ENCODE data around the gene TM6SF1.
A peak's percentile ranks its signal among the peaks of the same experiment; 100 is the strongest.
"Not testable (repeated sequence)": the region's sequence is repeated elsewhere in the genome, so short reads cannot be mapped to it uniquely, and the experiment has no call there.

The TM6SF1 gene

DNA sequence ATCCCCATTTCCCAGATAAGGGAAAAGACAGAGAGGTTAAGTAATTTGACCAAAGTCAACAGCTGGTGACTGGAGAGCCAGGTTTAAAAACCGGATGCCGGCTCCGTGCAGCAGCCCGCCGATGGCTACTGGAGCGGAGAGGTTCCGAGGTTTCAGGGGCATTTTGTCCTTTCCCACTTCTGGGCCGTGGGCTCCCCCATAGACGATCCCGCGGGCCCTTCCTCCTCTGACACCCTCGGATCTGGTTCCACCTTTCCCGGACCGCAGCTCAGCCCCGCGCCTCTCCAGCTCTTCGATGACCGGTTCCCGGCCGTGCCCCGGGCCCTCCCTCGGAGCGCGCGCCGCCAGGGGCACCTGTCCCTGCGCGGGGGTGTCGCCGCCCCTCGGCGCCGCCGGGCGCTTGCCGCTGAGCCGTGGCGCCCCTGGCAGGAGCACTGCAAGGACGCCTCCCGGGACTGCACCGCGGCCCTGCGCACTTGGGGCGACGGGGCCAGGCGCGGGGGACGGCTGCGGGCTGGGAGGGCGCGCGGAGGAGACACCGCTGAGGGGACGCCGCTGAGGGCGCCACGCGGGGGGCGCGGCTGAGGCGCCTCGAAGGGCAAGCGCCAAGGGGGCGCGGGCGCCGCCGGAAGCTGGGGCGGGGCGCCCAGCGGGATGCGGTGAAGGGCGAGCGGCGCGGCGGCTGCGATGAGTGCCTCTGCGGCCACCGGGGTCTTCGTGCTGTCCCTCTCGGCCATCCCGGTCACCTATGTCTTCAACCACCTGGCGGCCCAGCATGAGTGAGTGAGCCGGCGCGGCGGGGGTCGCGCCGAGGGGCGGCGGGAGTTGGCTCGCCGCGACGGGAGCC lies at the start of gene TM6SF1:
Gene TM6SF1, plus strand, starts transcription at position 652 of the 847 bp plus-strand sequence. Its CDS starts 36 bp downstream, at position 688.
- DNase-seq (ENCODE audit: low spot score), result peak; percentile 44

DNA sequence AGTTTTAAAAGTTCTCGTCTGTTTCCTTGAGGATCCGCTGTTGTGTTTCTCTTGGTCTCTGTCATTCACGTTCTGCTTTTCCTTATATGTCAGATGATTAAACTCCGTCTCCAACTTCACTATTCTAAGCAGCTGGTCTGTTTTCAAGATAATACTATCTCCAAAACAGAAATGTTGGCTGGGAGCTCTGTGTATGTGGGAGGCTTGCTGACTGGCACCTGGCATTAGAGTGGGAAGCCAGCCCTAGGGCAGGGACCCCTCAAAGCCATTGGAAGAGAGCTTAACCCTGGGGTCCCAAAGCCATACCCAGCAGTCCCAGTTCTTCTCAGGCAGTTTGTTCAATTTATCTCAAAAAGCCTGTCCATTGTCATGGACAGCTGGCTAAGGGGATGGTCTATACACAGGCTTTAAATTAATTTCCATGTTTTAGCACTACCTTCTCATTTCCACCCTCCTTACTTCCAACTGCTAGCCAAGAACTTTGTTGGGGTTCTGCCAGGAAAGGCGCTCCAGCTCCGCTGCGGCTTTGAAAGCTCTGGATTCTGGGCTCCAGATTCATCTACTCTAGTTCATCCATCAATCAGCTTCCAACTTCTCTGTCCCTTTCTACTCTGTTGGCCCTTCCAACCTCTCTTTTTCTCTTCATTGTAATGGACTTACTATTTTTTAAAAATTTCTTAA lies 49.6 kb upstream of the TM6SF1 start:
- no peak for DNase-seq (ENCODE audit: low spot score)

GRCh38 chr15:83061680-83062079 lies 45.8 kb upstream of the TM6SF1 start:
- no peak for DNase-seq (ENCODE audit: low spot score)

DNA sequence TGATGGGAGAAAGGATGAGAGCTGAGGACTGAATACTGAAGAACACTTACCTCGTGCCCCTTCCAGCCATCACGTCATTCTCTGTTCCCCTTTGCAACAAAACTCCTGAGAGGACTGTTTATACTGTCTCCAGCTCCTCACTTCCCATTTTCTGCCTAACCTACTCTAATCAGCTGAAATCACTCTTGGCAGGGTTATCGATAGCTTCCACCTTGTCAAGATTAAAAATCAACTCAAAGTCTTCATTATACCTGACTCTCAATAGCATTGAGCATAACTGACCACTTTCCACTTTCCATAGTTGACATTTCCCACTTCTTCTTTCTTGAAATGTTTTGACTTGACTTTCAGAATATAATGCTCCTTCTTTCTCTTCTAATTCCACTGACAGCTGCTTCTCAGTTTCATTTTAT lies 44.7 kb upstream of the TM6SF1 start:
- no peak for DNase-seq (ENCODE audit: low spot score)

GRCh38 chr15:83063551-83063950 lies 43.9 kb upstream of the TM6SF1 start:
- no peak for DNase-seq (ENCODE audit: low spot score)

GRCh38 chr15:83064859-83065258 lies 42.6 kb upstream of the TM6SF1 start:
- no peak for DNase-seq (ENCODE audit: low spot score)

GRCh38 chr15:83065431-83065830 lies 42.0 kb upstream of the TM6SF1 start:
- DNase-seq (ENCODE audit: low spot score), result no peak

- DNase-seq (ENCODE audit: low spot score), result no peak
Measured at GRCh38 chr15:83066034-83066733, 41.3 kb upstream of the TM6SF1 start.

DNA sequence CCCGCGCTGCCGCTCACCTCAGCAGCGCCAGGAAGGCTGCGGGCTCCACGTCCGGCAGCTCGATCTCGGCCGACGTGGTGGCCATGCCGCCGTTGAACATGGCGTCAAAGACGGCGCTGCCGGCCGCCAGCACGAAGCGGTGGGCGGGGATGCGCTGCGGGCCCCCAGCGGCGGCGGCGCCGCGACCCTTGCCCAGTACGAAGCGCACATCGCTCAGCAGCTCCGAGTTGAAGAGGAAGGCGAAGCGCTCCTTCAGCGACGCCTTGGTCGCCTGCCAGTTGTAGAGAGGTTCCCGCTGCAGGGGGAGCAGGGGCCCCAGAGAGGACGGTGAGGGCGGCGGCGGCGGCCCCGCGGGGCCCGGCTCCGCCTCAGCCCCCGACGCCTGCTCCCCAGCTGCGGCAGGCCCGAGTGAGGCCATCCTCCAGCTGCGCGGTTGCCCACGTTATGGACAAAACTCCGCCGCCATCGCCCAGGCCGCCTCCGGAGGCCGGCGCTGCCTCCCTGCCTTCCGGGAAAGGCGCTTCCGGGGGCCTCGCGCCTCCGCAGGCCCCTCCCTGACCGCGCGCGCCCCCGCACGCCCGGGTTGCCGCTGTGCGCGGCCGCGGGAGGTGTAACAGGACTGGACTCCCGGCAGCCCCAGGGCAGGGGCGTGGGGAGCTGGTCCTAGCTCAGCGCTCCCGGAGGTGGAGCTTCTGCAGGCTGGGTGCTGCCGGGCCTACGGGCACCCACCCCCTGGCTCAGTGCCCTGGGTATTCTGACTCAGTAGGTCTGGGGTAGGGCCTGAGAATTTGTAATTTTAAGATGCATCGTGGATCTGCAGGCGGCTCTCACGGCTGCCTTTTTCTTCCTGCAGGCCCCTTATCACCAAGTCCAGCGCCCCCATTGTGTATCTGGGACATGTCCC lies 40.5 kb upstream of the TM6SF1 start, which contains the start of gene BTBD1:
Gene BTBD1, minus strand, starts transcription at position 519 of the 904 bp plus-strand sequence. Its CDS starts 101 bp downstream, at position 418.
- peak; percentile 98 for DNase-seq (ENCODE audit: low spot score)

DNA sequence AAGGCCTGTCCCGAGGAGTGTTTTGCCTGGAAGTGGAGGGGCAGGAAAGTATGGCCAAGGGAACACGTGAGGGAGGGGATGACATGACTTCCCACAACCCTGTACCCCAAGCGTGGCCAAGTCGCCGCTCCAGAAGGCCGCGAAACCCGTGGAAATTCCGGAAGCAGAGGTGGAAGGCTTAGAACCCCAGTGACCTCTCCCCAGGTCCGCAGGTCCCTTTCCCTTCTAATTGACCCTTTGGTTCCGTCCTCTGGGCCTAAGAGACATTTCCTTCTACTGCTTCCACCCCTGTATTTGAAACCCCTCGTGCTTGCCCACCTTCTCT lies 39.8 kb upstream of the TM6SF1 start:
- no peak for DNase-seq (ENCODE audit: low spot score)

DNA sequence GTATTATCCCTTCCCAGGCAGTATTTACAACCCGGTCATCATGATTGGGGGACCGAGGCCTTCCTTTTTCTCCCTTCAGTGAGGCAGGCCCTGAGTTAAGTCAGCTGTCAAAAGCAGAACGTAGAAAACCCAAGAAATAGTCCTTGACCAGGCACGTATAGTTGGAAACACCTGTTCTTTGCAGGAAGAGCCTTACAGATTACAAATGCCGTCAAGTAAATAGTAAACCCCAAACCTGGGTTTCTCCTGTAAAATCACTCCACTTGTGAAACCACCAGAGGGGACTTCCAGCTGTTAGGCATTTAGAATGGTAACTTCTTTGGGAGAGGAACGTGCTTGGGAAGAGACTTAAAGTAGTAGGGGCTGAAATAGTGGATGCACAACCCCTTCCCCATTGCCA lies 39.4 kb upstream of the TM6SF1 start:
- no peak for DNase-seq (ENCODE audit: low spot score)

DNA sequence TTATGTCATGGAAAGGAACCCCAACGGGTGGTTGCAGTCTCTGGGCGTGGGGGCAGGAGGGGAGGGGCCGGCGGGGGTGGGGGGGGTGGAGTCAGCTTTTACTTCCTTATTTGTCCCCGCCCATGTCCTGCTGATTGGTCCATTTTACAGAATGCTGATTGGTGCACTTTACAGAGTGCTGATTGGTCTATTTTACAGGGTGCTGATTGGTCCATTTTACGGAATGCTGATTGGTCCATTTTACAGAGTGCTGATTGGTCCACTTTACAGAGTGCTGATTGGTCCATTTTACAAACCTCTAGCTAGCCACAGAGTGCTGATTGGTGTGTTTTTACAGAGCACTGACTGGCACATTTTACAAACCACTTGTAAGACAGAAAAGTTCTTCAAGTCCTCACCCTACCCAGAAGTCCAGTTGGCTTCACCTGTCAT lies 38.2 kb upstream of the TM6SF1 start:
- DNase-seq (ENCODE audit: low spot score), result not testable (repeated sequence)

GRCh38 chr15:83077491-83078230 lies 29.8 kb upstream of the TM6SF1 start:
- DNase-seq (ENCODE audit: low spot score), result no peak

- no peak for DNase-seq (ENCODE audit: low spot score)
Measured at GRCh38 chr15:83078712-83079111, 28.7 kb upstream of the TM6SF1 start.

- DNase-seq (ENCODE audit: low spot score), result no peak
Measured at GRCh38 chr15:83081256-83082014, 26.0 kb upstream of the TM6SF1 start.

DNA sequence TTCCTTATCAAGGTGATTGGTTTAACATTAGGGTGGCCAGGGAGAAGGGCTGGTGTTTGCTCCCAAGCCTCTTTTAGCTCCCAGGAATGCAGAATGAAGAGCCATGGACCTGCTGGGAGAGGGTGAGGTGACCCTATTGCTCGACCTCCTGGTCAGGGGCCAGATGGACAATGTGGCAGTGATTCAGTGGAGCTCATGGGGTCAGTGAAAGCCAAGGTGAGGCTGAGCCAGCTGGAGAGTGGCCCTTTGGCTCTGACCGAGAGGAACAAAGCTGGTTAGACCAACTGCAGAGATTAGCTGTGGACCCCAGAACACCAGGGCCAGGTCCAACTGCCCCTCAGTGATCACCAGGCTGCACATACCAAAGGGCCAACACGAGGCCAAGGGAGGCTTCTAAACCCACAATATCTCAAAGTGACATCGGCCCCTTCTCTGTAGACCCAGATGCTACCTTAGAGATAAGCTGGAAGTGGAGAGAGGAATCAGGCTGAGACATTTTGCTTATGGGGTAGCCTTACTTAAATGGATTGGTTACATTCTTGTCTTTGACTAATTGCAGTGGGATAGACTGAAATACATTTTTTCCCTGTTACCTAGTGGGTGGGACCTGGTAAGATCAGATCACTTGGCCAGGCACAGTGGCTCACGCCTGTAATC lies 24.6 kb upstream of the TM6SF1 start:
- DNase-seq (ENCODE audit: low spot score), result no peak

DNA sequence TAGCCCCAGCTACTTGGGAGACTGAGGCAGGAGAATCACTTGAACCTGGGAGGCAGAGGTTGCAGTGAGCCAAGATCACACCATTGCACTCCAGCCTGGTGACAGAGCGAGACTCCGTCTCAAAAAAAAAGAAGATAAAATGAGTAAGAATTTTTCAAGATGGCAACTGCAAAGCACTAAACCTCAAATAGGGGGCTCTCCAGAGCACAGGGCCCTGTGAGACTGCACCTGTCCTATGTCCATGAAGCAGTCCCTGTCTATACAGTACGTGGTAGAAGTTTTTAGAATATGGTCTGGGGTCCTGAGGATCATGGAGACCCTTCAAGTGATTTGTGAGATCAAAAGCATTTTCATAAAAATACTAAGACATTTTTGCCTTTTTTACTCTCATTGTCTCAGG lies 22.0 kb upstream of the TM6SF1 start:
- DNase-seq (ENCODE audit: low spot score), result not testable (repeated sequence)

- not testable (repeated sequence) for DNase-seq (ENCODE audit: low spot score)
Measured at GRCh38 chr15:83085864-83086552, 21.4 kb upstream of the TM6SF1 start.

DNA sequence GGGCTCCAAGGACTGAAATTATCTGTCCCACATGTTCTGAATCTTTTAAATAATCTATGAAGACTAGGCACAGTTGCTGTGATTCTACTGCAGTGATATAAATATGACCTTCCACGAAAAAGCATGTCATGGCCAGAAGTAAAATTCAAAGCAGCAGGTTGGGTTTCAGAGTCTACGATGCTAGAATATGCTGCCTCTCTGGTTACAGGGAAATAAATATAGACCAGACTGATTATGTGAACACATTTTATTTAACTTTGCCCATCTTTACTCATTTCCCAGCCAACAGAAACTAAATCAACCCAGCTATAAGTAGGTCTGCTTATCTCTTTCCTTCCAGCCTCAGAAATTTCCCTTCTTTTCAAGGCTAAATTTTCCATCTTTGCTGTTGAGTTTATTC lies 19.9 kb upstream of the TM6SF1 start:
- DNase-seq (ENCODE audit: low spot score), result no peak

All from AG08396 (cell line).